H1 (cell line): ENCODE data around the gene JMJD8. TPM values are rescaled to one million over a fixed set of nuclear protein-coding genes. Genes with fewer than 3 reads are reported as not detected.

ENCODE experiments used
- ASH2L ChIP-seq: fragments of 200-600, 300-600 bp; sonication (generic); IDR thresholded peaks from one replicate; pipeline ENCODE4 v1.7.1; 2017; ENCODE audit warnings: low read length
- CBX5 ChIP-seq: fragments of 300-800, 300-1000 bp; sonication (generic); IDR thresholded peaks from 2 replicates; pipeline ENCODE4 v1.7.1; 2016; ENCODE audit warnings: antibody characterized with exemption, low read length, low read depth
- CTBP2 ChIP-seq: IDR thresholded peaks from 2 replicates; pipeline ENCODE4 v1.7.0; 2011; ENCODE audit warnings: borderline replicate concordance, mild to moderate bottlenecking, moderate library complexity, mixed read lengths, low read length; ENCODE audit not compliant: insufficient read depth, insufficient read length
- E2F6 ChIP-seq: IDR thresholded peaks from 2 replicates; pipeline ENCODE4 v1.6.1; 2012; ENCODE audit warnings: inconsistent platforms
- FOSL1 ChIP-seq: IDR thresholded peaks from 2 replicates; pipeline ENCODE4 v1.6.1; 2011; ENCODE audit warnings: mild to moderate bottlenecking, low read depth, low read length, moderate library complexity; ENCODE audit not compliant: insufficient read depth
- GABPA ChIP-seq: IDR thresholded peaks from 2 replicates; pipeline ENCODE4 v1.6.1; 2011; ENCODE audit warnings: mild to moderate bottlenecking, low read length, moderate library complexity, borderline replicate concordance; ENCODE audit not compliant: insufficient read depth
- GTF2F1 ChIP-seq: IDR thresholded peaks from 2 replicates; pipeline ENCODE4 v1.6.1; 2012; ENCODE audit warnings: low read depth, low read length, improper control_type of control experiment, borderline replicate concordance
- KDM4A ChIP-seq: IDR thresholded peaks from one replicate; pipeline ENCODE4 v1.7.1; 2012; ENCODE audit warnings: low read depth, mild to moderate bottlenecking, moderate library complexity, low read length, inconsistent platforms; ENCODE audit not compliant: severe bottlenecking
- KDM5A ChIP-seq: fragments of 200-600 bp; IDR thresholded peaks from 2 replicates; pipeline ENCODE4 v1.7.1; 2012; ENCODE audit warnings: mild to moderate bottlenecking, low read length, inconsistent platforms, mixed read lengths
- NANOG ChIP-seq: IDR thresholded peaks from 2 replicates; pipeline ENCODE4 v1.6.1; 2011; ENCODE audit warnings: low read length, low read depth, mild to moderate bottlenecking, inconsistent platforms; ENCODE audit not compliant: insufficient read depth, poor library complexity, severe bottlenecking
- POLR2AphosphoS5 ChIP-seq: IDR thresholded peaks from 2 replicates; pipeline ENCODE4 v1.6.1; 2011; ENCODE audit warnings: low read depth, low read length
- POU5F1 ChIP-seq: IDR thresholded peaks from 2 replicates; pipeline ENCODE4 v1.6.1; 2011; ENCODE audit warnings: low read depth, mild to moderate bottlenecking, low read length, moderate library complexity
- RFX5 ChIP-seq: IDR thresholded peaks from 2 replicates; pipeline ENCODE4 v1.6.1; 2011; ENCODE audit warnings: low read depth, low read length, improper control_type of control experiment, borderline replicate concordance
- SRF ChIP-seq: IDR thresholded peaks from 2 replicates; pipeline ENCODE4 v1.6.1; 2011; ENCODE audit warnings: mild to moderate bottlenecking, low read depth, low read length, moderate library complexity
- TAF1 ChIP-seq: IDR thresholded peaks from 2 replicates; pipeline ENCODE4 v1.6.1; 2011; ENCODE audit warnings: mild to moderate bottlenecking, low read depth, low read length
- polyA plus RNA-seq, 7 experiments: library from polyadenylated mRNA; depleted of rRNA in 3 of 7; stranded (reverse) in 5 of 7; unstranded in 2 of 7; fragments of >200 nt in 5 of 7; fragments of 200-250 nt in 2 of 7; gene quantifications; 1 replicate in 5 of 7; 2 replicates in 1 of 7; 4 replicates in 1 of 7; pipeline versions ENCODE4 v1.2.1 to v1.2.3, GENCODE V29; 2011 to 2013; ENCODE audit warnings: missing spikeins in 2 of 7, mixed read lengths in 2 of 7
- total RNA-seq: library from RNA; stranded (reverse); fragmentation: NEBNext Ultra II Directional; extraction: Animal tissue kit (Norgen Biotek cat#: 25700); gene quantifications from 2 replicates; pipeline ENCODE4 v1.2.1, GENCODE V29; 2021
- TF ChIP-seq, protein P1 (sequence below), 3 experiments: IDR thresholded peaks; 1 replicate in 2 of 3; 2 replicates in 1 of 3; pipeline versions ENCODE4 v1.5.1 to v1.6.1; 2011; ENCODE audit warnings: low read length in 3 of 3, mild to moderate bottlenecking in 3 of 3, inconsistent platforms in 2 of 3, low read depth in 1 of 3, moderate library complexity in 1 of 3; ENCODE audit not compliant: insufficient read depth in 1 of 3; ENCODE audit errors: control extremely low read depth in 1 of 3
- TF ChIP-seq, protein P2 (sequence below): IDR thresholded peaks from 2 replicates; pipeline ENCODE4 v1.6.1; 2012; ENCODE audit warnings: inconsistent platforms

The JMJD8 gene
- total and polyA plus RNA-seq, 2 of the 8 experiments (the other 6 are each of a cell fraction or from before 2014, with no cell fraction given): 46.4 to 87.4 TPM

DNA sequence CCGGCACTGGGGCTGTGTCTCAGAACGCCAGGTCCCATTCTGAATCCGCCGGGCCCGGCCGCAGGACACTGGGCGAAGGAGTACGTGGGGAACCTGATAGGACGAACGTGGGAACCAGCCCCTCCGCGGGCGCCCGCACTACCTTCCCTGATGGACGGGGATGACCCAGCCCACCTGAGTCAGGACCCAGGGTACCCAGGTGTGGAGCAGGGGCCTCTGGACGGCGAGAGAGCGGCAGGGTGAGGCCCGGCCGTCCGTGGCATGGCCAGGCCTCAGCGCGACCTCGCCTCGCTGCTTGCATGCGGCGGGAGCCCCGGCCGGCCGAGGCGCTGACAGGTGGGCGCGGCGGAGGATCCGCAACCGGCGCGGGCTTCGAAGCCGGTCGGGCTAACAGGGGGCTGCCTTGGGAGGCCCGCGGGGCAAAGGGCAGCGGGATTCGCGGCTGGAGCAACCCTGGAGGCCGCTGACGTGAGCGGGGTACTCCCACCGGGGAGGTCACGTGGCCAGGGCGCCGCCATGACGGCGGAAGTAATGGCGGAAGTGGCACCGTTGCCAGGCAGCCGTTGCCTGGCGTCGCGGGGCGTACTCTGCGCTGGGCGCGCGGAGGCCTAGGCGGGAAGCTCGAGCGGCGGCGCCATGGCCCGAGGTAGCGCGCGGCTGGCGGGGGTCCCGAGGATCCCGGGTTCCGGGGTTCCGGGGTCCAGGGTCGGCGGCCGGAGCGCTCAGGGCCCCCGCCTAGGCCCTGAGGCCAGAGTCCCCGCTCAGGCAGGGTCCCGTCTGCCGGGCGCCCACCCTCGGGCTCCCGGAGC lies 35.1 kb downstream of the JMJD8 start, which contains the start of gene WDR90 (continued):
- no peak for TF ChIP-seq CTBP2
- TF ChIP-seq, protein P1, sequence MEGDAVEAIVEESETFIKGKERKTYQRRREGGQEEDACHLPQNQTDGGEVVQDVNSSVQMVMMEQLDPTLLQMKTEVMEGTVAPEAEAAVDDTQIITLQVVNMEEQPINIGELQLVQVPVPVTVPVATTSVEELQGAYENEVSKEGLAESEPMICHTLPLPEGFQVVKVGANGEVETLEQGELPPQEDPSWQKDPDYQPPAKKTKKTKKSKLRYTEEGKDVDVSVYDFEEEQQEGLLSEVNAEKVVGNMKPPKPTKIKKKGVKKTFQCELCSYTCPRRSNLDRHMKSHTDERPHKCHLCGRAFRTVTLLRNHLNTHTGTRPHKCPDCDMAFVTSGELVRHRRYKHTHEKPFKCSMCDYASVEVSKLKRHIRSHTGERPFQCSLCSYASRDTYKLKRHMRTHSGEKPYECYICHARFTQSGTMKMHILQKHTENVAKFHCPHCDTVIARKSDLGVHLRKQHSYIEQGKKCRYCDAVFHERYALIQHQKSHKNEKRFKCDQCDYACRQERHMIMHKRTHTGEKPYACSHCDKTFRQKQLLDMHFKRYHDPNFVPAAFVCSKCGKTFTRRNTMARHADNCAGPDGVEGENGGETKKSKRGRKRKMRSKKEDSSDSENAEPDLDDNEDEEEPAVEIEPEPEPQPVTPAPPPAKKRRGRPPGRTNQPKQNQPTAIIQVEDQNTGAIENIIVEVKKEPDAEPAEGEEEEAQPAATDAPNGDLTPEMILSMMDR (IDR thresholded peaks at IDR 0.05; ENCODE audit: control extremely low read depth in 1 of 3, insufficient read depth in 1 of 3, low read depth in 1 of 3, low read length in 3 of 3): no peak
- no peak for TF ChIP-seq NANOG
- TF ChIP-seq, protein P2, sequence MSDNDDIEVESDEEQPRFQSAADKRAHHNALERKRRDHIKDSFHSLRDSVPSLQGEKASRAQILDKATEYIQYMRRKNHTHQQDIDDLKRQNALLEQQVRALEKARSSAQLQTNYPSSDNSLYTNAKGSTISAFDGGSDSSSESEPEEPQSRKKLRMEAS: peak; percentile 95
- TF ChIP-seq FOSL1: no peak
- TF ChIP-seq TAF1: 0 out of 2 replicates have a peak, but pooled peaks have one; percentile 52
- no peak for TF ChIP-seq GTF2F1
- TF ChIP-seq POLR2AphosphoS5: peak; percentile 22; the same call in 1 of the 2 replicates
- no peak for TF ChIP-seq POU5F1
- peak; percentile 58 for TF ChIP-seq KDM4A
- TF ChIP-seq ASH2L: peak; percentile 59
- peak; percentile 89 for TF ChIP-seq GABPA
- no peak for TF ChIP-seq RFX5
- TF ChIP-seq SRF: no peak
- TF ChIP-seq E2F6: peak; percentile 71
- TF ChIP-seq KDM5A: 0 out of 2 replicates have a peak, but pooled peaks have one; percentile 43
- no peak for TF ChIP-seq CBX5
